ENCODE measurements around the gene FSTL5.

FSTL5 gene

DNA sequence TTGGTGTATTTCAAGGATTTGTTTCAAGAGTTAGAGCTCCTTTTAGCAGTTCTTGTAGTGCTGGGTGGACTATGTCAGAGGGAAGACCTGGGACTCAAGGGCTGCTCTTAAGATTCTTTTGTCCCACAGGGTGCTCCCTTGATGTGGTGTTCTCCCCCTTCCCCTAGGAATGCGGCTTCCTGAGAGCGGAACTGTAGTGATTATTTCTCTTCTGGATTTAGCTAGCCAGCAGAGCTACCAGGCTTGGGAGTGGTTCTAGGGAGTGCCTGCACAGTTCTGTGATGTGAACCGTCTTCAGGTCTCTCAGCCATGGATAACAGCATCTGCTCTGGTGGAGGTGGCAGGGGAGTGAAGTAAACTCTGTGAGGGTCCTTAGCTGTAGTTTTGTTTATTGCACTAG, 336.8 kb downstream of the FSTL5 start:
- TF ChIP-seq FOXM1 (IDR thresholded peaks at IDR 0.05; ENCODE audit: borderline replicate concordance) (no peak), ELF4 (IDR thresholded peaks at IDR 0.05) (no peak), CTBP1 (IDR thresholded peaks at IDR 0.05; ENCODE audit: borderline replicate concordance) (no peak)
- no peak for DNase-seq (ENCODE audit: extremely low spot score)
- POLR2A ChIA-PET, result no interaction called here
- CTCF ChIA-PET, result interaction anchor here (0.6 kb wide), 1 partner anchor 52 kb away, joined by 3 read pairs; no protein-coding TSS in a partner anchor

DNA sequence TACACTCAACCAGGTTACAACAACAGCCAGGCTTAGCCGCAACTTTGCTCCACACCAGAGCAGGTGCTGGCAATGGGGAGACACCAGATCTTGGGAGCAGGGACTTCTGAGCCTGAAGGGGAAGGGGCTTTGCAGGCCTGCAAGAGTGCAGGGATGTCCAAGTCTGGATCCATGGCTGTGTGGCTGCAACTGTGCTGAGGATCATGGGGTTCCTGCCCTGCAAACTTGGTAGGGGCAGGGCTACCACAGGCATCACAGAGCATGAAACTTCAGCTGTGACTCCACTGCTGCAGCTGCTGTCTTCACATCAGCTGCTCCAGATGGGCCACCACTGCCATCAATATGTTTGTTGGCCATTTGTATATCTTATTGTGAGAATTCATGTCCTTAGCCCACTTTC, 340.4 kb downstream of the FSTL5 start:
- ChIA-PET CTCF (no interaction called here), POLR2A (no interaction called here)
- DNase-seq (ENCODE audit: extremely low spot score), result no peak
- TF ChIP-seq FOXM1 (IDR thresholded peaks at IDR 0.05; ENCODE audit: borderline replicate concordance), result no peak
- no peak for TF ChIP-seq LEF1 (IDR thresholded peaks at IDR 0.05; ENCODE audit: borderline replicate concordance)
- TF ChIP-seq BHLHE40 (IDR thresholded peaks at IDR 0.05; ENCODE audit: borderline replicate concordance), result no peak
- no peak for TF ChIP-seq HDGF (IDR thresholded peaks at IDR 0.05; ENCODE audit: borderline replicate concordance)
- no peak for TF ChIP-seq ARNT (IDR thresholded peaks at IDR 0.05)
- no peak for TF ChIP-seq L3MBTL2 (conservative IDR thresholded peaks at IDR 0.05)
- no peak for TF ChIP-seq TARDBP (IDR thresholded peaks at IDR 0.05)
- no peak for TF ChIP-seq ZNF384 (IDR thresholded peaks at IDR 0.05)
- no peak for TF ChIP-seq CTBP1 (IDR thresholded peaks at IDR 0.05; ENCODE audit: borderline replicate concordance)
- TF ChIP-seq FOXA1 (IDR thresholded peaks at IDR 0.05), result no peak
- TF ChIP-seq SUZ12 (IDR thresholded peaks at IDR 0.05), result no peak
- TF ChIP-seq, protein P1, sequence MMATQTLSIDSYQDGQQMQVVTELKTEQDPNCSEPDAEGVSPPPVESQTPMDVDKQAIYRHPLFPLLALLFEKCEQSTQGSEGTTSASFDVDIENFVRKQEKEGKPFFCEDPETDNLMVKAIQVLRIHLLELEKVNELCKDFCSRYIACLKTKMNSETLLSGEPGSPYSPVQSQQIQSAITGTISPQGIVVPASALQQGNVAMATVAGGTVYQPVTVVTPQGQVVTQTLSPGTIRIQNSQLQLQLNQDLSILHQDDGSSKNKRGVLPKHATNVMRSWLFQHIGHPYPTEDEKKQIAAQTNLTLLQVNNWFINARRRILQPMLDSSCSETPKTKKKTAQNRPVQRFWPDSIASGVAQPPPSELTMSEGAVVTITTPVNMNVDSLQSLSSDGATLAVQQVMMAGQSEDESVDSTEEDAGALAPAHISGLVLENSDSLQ (IDR thresholded peaks at IDR 0.05), result no peak
- no peak for TF ChIP-seq SP1 (IDR thresholded peaks at IDR 0.05)
- no peak for TF ChIP-seq ELF4 (IDR thresholded peaks at IDR 0.05)
- TF ChIP-seq NFRKB (IDR thresholded peaks at IDR 0.05), result no peak
- no peak for TF ChIP-seq FOXK2 (IDR thresholded peaks at IDR 0.05)

DNA sequence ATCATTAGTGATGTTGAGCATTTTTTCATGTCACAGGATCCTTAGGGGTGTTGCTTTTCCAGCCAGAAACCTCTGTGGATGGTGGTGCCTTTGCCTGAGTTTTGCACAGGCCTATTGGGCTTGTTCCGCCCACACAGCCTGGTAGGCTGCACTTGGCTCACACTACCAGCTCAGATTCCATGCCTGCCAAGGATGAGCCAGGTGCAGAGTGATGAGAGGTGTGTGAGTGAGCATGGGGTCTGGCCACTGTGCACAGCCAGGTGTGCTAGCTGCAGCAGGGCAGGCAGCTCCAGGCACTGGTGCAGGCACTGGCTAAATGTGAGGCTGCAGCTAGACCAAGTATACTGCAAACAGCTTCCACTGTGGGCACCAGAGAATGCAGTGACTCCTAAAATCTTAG, 341.6 kb downstream of the FSTL5 start:
- ChIA-PET CTCF (interaction anchor here (0.5 kb wide), 1 partner anchor 79 kb away, joined by 4 read pairs; no protein-coding TSS in a partner anchor), POLR2A (no interaction called here)
- TF ChIP-seq TARDBP (IDR thresholded peaks at IDR 0.05) (no peak), BHLHE40 (IDR thresholded peaks at IDR 0.05; ENCODE audit: borderline replicate concordance) (no peak), SUZ12 (IDR thresholded peaks at IDR 0.05) (no peak), HDGF (IDR thresholded peaks at IDR 0.05; ENCODE audit: borderline replicate concordance) (no peak), L3MBTL2 (conservative IDR thresholded peaks at IDR 0.05) (no peak), CTBP1 (IDR thresholded peaks at IDR 0.05; ENCODE audit: borderline replicate concordance) (no peak), NFRKB (IDR thresholded peaks at IDR 0.05) (no peak), FOXK2 (IDR thresholded peaks at IDR 0.05) (no peak), LEF1 (IDR thresholded peaks at IDR 0.05; ENCODE audit: borderline replicate concordance) (no peak), SP1 (IDR thresholded peaks at IDR 0.05) (no peak), ELF4 (IDR thresholded peaks at IDR 0.05) (no peak), ARNT (IDR thresholded peaks at IDR 0.05) (no peak), ZNF384 (IDR thresholded peaks at IDR 0.05) (no peak)
- TF ChIP-seq, protein P1 (IDR thresholded peaks at IDR 0.05), result no peak
- DNase-seq (ENCODE audit: extremely low spot score), result no peak

DNA sequence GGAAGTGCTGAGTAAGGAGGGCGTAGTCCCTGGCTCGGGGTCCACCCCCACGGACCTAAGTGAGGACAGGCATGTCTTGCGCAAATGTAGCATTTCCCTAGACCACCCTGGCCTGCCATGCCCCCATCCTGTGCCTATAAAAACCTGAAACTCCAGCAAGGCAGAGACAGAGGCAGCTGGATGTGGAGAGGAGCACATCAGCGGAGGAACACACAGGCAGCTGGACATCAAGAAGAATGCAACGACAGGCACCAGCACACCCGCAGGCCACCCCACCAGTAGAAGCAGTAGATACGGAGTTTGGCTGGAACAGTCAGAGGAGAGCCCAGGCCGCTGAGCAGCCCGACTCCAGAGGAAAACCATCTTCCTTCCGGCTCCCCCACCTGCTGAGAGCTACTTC, 345.9 kb downstream of the FSTL5 start:
- no peak for DNase-seq (ENCODE audit: extremely low spot score)
- ChIA-PET CTCF (no interaction called here), POLR2A (no interaction called here)
- TF ChIP-seq ELF4 (IDR thresholded peaks at IDR 0.05), result no peak

DNA sequence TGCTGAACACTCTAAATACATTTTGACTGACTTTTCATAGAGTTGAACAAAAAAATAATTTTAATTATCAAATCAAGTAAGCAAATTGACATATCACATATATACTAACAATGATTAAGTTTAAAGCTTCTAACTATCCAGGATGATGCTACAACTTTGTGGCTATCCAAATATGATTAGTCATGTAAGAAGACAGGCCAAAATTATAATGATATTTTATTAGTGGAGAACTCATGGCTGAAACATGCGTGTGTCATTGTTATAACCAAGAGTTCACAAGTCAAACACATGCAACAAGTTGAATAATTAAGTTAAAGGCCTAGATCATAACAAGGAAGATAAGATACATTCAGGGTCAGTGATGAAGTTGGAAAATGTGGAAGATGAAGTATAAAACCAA, 346.8 kb downstream of the FSTL5 start:
- CTCF ChIA-PET, result no interaction called here
- TF ChIP-seq TARDBP (IDR thresholded peaks at IDR 0.05) (no peak), LEF1 (IDR thresholded peaks at IDR 0.05; ENCODE audit: borderline replicate concordance) (no peak), CTBP1 (IDR thresholded peaks at IDR 0.05; ENCODE audit: borderline replicate concordance) (no peak), FOXK2 (IDR thresholded peaks at IDR 0.05) (no peak), HDGF (IDR thresholded peaks at IDR 0.05; ENCODE audit: borderline replicate concordance) (no peak)
- no peak for DNase-seq (ENCODE audit: extremely low spot score)

DNA sequence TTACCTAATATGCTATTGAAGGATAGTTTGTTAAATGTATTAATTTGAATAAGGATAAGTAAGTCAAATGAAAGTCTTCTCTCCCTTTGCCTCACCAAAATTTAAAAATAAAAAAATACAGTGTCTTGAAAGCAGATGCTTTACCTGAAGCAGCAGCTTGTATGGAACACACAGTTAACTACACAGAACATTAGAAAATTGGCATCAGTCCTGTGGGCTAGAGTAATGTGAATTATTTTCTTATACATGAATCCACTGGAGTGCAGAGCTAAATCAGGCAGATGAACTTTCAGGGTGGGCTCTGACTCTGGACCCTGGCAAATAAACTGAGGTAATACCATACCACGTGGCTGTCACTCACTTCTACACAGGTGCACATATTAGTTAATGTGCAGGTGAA, 348.0 kb downstream of the FSTL5 start:
- DNase-seq (ENCODE audit: extremely low spot score), result no peak
- TF ChIP-seq ZNF384 (IDR thresholded peaks at IDR 0.05), result no peak
- no peak for TF ChIP-seq ARNT (IDR thresholded peaks at IDR 0.05)
- TF ChIP-seq ELF4 (IDR thresholded peaks at IDR 0.05), result no peak
- no peak for TF ChIP-seq CTBP1 (IDR thresholded peaks at IDR 0.05; ENCODE audit: borderline replicate concordance)
- TF ChIP-seq HDGF (IDR thresholded peaks at IDR 0.05; ENCODE audit: borderline replicate concordance), result no peak
- TF ChIP-seq BHLHE40 (IDR thresholded peaks at IDR 0.05; ENCODE audit: borderline replicate concordance), result no peak
- no peak for TF ChIP-seq L3MBTL2 (conservative IDR thresholded peaks at IDR 0.05)
- TF ChIP-seq LEF1 (IDR thresholded peaks at IDR 0.05; ENCODE audit: borderline replicate concordance), result no peak
- no peak for TF ChIP-seq TARDBP (IDR thresholded peaks at IDR 0.05)
- TF ChIP-seq FOXA1 (IDR thresholded peaks at IDR 0.05), result no peak
- TF ChIP-seq, protein P1 (IDR thresholded peaks at IDR 0.05), result no peak
- TF ChIP-seq SP1 (IDR thresholded peaks at IDR 0.05), result no peak
- ChIA-PET POLR2A (no interaction called here), CTCF (no interaction called here)

More for the DNA sequence above, 346.8 kb downstream of the FSTL5 start:
- POLR2A ChIA-PET, result no interaction called here

DNA sequence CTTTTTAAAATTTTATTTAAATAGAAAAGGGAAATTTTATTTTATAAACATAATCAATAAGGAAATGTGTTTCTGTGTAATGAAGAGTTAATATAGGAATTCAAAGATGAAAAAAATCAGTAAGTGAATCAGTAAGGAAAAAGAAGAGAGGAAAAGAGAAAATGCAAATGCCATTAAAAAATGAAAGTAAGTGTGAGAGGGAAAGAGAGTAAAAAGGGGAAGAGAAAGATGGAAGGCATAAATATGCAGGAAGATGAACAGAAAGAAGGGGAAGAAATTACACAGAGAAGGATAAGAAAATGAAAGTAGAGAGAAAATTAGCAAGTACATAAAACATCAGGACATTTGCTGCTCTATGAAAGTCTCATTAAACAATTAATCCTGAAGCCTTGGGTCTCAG, 349.9 kb downstream of the FSTL5 start:
- CTCF ChIA-PET, result no interaction called here
- no peak for TF ChIP-seq FOXM1 (IDR thresholded peaks at IDR 0.05; ENCODE audit: borderline replicate concordance)
- DNase-seq (ENCODE audit: extremely low spot score), result no peak
- POLR2A ChIA-PET, result no interaction called here
